ENCODE measurements around the gene KIF1C. TPM values are rescaled to one million over a fixed set of nuclear protein-coding genes. Genes with fewer than 3 reads are reported as not detected.

KIF1C gene
- polyA plus RNA-seq, 1 experiment: 81.6 TPM

DNA sequence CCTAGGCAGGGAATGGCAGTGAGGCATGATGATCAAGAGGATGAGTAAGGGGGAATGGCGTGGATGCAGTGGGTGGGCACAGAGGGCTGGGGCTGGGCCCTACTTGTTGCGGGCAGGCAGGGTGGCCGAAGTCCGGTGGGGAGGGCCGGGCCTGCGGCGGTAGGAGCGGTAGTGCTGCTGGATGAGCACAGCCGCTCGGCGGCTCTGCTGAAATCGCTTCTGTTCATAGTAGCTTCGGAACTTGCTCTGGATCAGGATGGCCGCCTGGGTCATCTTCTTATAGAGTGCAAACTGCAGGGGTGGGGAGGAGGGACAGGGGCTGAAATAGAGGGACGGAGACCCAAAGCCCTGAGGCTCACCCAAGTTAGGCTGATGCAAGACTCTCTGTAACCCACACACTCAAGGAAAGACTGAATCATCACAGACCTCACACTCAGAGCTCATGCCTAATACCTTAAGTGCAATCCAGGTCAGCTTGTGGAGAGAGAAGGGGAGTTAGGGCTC, 28.7 kb upstream of the KIF1C start:
- peaks cover 15% of the 10 kb centered on the region for H3K36me3 ChIP-seq (ENCODE audit: control insufficient read depth, insufficient read depth, low read length)
- POLR2A ChIA-PET: interaction anchor here (0.5 kb wide), 1 partner anchor 20 kb away, joined by 3 read pairs; no protein-coding TSS in a partner anchor
- CTCF ChIA-PET: interaction anchor here (0.8 to 4.6 kb wide), 5 partner anchors 11 to 93 kb away, joined by 3 to 40 read pairs (median 6); partner anchors contain the start of genes CAMTA2 and INCA1
- peak overlapping the region; percentile 56 for H3K4me3 ChIP-seq (ENCODE audit: low read depth, low read length)
- no peaks in the 10 kb centered on the region for H3K27me3 ChIP-seq (ENCODE audit: control insufficient read depth, insufficient read depth, low read length)
- DNase-seq (ENCODE audit: low read depth): peak; percentile 83
- TF ChIP-seq, protein P1, sequence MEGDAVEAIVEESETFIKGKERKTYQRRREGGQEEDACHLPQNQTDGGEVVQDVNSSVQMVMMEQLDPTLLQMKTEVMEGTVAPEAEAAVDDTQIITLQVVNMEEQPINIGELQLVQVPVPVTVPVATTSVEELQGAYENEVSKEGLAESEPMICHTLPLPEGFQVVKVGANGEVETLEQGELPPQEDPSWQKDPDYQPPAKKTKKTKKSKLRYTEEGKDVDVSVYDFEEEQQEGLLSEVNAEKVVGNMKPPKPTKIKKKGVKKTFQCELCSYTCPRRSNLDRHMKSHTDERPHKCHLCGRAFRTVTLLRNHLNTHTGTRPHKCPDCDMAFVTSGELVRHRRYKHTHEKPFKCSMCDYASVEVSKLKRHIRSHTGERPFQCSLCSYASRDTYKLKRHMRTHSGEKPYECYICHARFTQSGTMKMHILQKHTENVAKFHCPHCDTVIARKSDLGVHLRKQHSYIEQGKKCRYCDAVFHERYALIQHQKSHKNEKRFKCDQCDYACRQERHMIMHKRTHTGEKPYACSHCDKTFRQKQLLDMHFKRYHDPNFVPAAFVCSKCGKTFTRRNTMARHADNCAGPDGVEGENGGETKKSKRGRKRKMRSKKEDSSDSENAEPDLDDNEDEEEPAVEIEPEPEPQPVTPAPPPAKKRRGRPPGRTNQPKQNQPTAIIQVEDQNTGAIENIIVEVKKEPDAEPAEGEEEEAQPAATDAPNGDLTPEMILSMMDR (IDR thresholded peaks at IDR 0.05; ENCODE audit: insufficient read depth, low read depth, low read length): no peak

DNA sequence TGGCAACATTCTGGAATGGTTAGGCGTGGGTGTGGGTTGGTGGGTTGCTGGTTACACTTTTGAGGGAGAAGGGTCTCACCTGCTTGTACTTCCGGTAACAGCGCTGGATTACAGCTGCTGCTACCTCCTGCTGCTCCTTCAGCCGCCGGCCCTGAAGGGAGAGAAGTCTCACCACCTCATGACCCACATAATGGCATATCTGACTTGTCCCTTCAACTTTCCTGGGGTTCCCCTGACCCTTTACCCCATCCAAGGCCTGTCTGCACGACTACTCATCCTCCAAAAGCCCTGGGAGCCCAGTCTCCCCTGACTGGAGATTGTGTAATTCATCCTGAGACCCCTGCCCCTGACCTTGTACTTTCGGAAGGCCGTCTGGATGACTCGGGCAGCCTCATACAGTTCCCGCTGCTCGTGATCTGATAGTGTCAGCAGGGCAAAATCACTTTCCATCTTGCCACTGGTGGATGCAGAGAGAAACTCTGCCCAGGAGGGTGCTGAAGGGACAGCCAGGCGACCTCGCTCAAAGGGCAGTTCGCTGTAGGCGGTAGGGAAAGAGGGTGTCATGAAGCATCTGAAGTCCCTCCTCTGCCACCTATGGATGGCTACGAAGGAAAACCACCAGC, 28.1 kb upstream of the KIF1C start:
- ChIA-PET POLR2A (no interaction called here), CTCF (interaction anchor here (0.8 to 4.6 kb wide), 6 partner anchors 11 to 92 kb away, joined by 3 to 40 read pairs (median 5); partner anchors contain the start of genes CAMTA2 and INCA1)
- TF ChIP-seq, protein P1 (IDR thresholded peaks at IDR 0.05; ENCODE audit: insufficient read depth, low read depth, low read length): no peak
- peaks cover 16% of the 10 kb centered on the region for H3K36me3 ChIP-seq (ENCODE audit: control insufficient read depth, insufficient read depth, low read length)
- H3K4me3 ChIP-seq (ENCODE audit: low read depth, low read length): peak overlapping the region; percentile 56
- H3K27me3 ChIP-seq (ENCODE audit: control insufficient read depth, insufficient read depth, low read length): no peaks in the 10 kb centered on the region
- DNase-seq (ENCODE audit: low read depth): no peak

DNA sequence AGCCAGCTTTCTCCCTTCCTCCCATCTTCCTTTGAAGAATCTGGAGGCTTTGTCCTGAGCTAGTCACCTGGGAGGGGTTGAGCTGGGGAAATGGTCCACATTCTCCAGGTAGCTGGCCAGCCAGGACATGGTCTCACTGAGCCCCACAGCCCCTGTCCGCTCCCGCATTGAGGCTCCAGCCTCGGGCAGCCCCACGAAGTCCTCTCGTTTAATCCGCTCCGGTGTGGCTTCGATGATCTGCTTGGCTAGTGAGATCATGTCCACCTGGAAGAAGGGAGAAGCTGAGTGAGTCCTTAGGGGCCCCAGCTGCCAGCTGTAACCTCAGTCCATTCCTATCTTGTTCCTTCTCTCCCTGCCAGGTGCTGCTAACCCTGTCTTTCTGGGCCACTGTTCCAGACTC, 27.5 kb upstream of the KIF1C start:
- Histone ChIP-seq H3K36me3 (ENCODE audit: control insufficient read depth, insufficient read depth, low read length) (peaks cover 16% of the 10 kb centered on the region), H3K27me3 (ENCODE audit: control insufficient read depth, insufficient read depth, low read length) (no peaks in the 10 kb centered on the region), H3K4me3 (ENCODE audit: low read depth, low read length) (no peak overlapping the region)
- no peak for DNase-seq (ENCODE audit: low read depth)
- TF ChIP-seq, protein P1 (IDR thresholded peaks at IDR 0.05; ENCODE audit: insufficient read depth, low read depth, low read length): no peak
- CTCF ChIA-PET: interaction anchor here (0.9 to 4.6 kb wide), 6 partner anchors 8 to 61 kb away, joined by 3 to 40 read pairs (median 4); partner anchors contain the start of gene CAMTA2
- POLR2A ChIA-PET: interaction anchor here (0.6 kb wide), 1 partner anchor 630 kb away, joined by 4 read pairs; no protein-coding TSS in a partner anchor

DNA sequence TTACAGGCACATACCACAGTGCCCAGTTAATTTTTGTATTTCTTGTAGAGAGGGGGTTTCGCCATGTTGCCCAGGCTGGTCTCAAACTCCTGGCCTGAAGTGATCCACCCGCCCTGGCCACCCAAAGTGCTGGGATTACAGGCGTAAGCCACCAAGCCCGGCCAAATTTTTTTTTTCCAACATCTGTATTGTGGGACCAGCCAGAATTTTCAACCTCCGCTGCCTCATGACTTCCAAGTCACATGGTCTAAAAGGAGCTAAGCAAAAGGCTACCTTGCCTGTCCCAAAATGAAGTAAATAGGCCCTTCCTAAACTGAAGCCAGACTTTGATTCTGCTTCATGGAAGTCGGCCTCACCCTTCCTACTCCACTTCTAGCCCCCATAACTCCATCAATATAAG, 25.9 kb upstream of the KIF1C start:
- no peaks in the 10 kb centered on the region for H3K27me3 ChIP-seq (ENCODE audit: control insufficient read depth, insufficient read depth, low read length)
- DNase-seq (ENCODE audit: low read depth): no peak
- ChIA-PET CTCF (interaction anchor here (0.6 to 4.6 kb wide), 3 partner anchors 9 to 64 kb away, joined by 4 to 40 read pairs (median 7); no protein-coding TSS in a partner anchor), POLR2A (no interaction called here)
- H3K36me3 ChIP-seq (ENCODE audit: control insufficient read depth, insufficient read depth, low read length): peaks cover 14% of the 10 kb centered on the region
- TF ChIP-seq, protein P1 (IDR thresholded peaks at IDR 0.05; ENCODE audit: insufficient read depth, low read depth, low read length): no peak
- no peak overlapping the region for H3K4me3 ChIP-seq (ENCODE audit: low read depth, low read length)

DNA sequence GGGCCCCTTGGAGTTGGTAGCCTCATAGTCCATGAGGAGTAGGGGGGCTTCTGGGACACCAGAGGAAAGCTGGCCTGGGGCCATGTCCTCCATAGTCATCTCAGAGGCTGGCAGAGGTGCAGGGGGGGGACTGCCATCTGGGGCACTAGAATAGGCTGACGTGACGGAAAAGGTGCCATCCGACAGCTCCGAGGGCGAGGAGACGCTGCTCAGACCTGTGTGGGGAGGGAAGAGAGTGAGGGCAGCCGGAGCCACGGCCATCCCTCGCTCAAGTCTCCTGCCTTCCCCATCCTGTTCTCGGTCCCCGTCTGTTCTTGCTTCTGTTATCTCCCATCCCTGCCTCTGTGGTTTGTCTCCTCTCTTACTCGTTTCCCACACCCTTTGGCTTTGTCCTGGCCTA, 25.4 kb upstream of the KIF1C start:
- Histone ChIP-seq H3K36me3 (ENCODE audit: control insufficient read depth, insufficient read depth, low read length) (peaks cover 16% of the 10 kb centered on the region), H3K4me3 (ENCODE audit: low read depth, low read length) (no peak overlapping the region), H3K27me3 (ENCODE audit: control insufficient read depth, insufficient read depth, low read length) (no peaks in the 10 kb centered on the region)
- TF ChIP-seq, protein P1 (IDR thresholded peaks at IDR 0.05; ENCODE audit: insufficient read depth, low read depth, low read length): no peak
- POLR2A ChIA-PET: no interaction called here
- CTCF ChIA-PET: interaction anchor here (4.6 kb wide), 1 partner anchor 8 kb away, joined by 40 read pairs; no protein-coding TSS in a partner anchor
- DNase-seq (ENCODE audit: low read depth): no peak

Measured in BJ (cell line).